H9 (cell line): ENCODE results near the gene CENPO. TPM values are rescaled to one million over a fixed set of nuclear protein-coding genes. Genes with fewer than 3 reads are reported as not detected.

ENCODE experiments used
- DNase-seq: peaks from one replicate; pipeline ENCODE4 v3.0.0-alpha.2; 2017
- H2AFZ ChIP-seq: one replicate; pipeline ENCODE4 v1.6.1; 2013; ENCODE audit warnings: mild to moderate bottlenecking, low read length, control low read depth, moderate library complexity
- H2AK5ac ChIP-seq: 2 replicates; pipeline ENCODE4 v1.6.1; 2013; ENCODE audit warnings: low read length, control low read depth, mixed read lengths; ENCODE audit not compliant: insufficient read length
- H2BK120ac ChIP-seq: one replicate; pipeline ENCODE4 v1.6.1; 2013; ENCODE audit warnings: low read depth, mild to moderate bottlenecking, low read length, control low read depth, inconsistent platforms; ENCODE audit not compliant: poor library complexity, severe bottlenecking
- H2BK12ac ChIP-seq: 2 replicates; pipeline ENCODE4 v1.6.1; 2013; ENCODE audit warnings: low read length, control low read depth, mixed read lengths, low read depth; ENCODE audit not compliant: insufficient read length
- H2BK15ac ChIP-seq: 2 replicates; pipeline ENCODE4 v1.6.1; 2013; ENCODE audit warnings: low read depth, low read length, control low read depth
- H2BK20ac ChIP-seq: one replicate; pipeline ENCODE4 v1.6.1; 2013; ENCODE audit warnings: low read depth, mild to moderate bottlenecking, low read length, control low read depth, inconsistent platforms; ENCODE audit not compliant: poor library complexity, severe bottlenecking
- H2BK5ac ChIP-seq: 2 replicates; pipeline ENCODE4 v1.6.1; 2013; ENCODE audit warnings: low read length, control low read depth, mixed read lengths; ENCODE audit not compliant: insufficient read length
- H3K14ac ChIP-seq: 2 replicates; pipeline ENCODE4 v1.6.1; 2013; ENCODE audit warnings: low read length, control low read depth; ENCODE audit not compliant: insufficient read depth
- H3K18ac ChIP-seq: 2 replicates; pipeline ENCODE4 v1.6.1; 2013; ENCODE audit warnings: low read depth, mild to moderate bottlenecking, mixed read lengths, low read length, control low read depth; ENCODE audit not compliant: insufficient read length
- H3K23ac ChIP-seq: 2 replicates; pipeline ENCODE4 v1.6.1; 2013; ENCODE audit warnings: low read length, control low read depth, mixed read lengths, low read depth; ENCODE audit not compliant: insufficient read length
- H3K23me2 ChIP-seq: 2 replicates; pipeline ENCODE4 v1.6.1; 2013; ENCODE audit warnings: low read depth, mild to moderate bottlenecking, mixed read lengths, low read length, control low read depth; ENCODE audit not compliant: insufficient read length, poor library complexity, severe bottlenecking
- H3K27ac ChIP-seq: 2 replicates; pipeline ENCODE4 v1.5.1; 2013; ENCODE audit warnings: low read length, control low read depth, mixed read lengths, low read depth; ENCODE audit not compliant: insufficient read length
- H3K27me3 ChIP-seq: 2 replicates; pipeline ENCODE4 v1.6.1; 2013; ENCODE audit warnings: low read length, control low read depth, inconsistent platforms; ENCODE audit not compliant: insufficient read depth
- H3K4ac ChIP-seq: 2 replicates; pipeline ENCODE4 v1.6.1; 2013; ENCODE audit warnings: low read depth, mild to moderate bottlenecking, control low read depth, inconsistent platforms, low read length, moderate library complexity
- H3K4me1 ChIP-seq: 2 replicates; pipeline ENCODE4 v1.6.1; 2013; ENCODE audit warnings: low read length, control low read depth, inconsistent platforms; ENCODE audit not compliant: insufficient read depth
- H3K4me2 ChIP-seq: 2 replicates; pipeline ENCODE4 v1.6.1; 2013; ENCODE audit warnings: low read length, control low read depth, mixed read lengths; ENCODE audit not compliant: insufficient read length, insufficient read depth
- H3K56ac ChIP-seq: 2 replicates; pipeline ENCODE4 v1.6.1; 2013; ENCODE audit warnings: low read depth, mild to moderate bottlenecking, mixed read lengths, low read length, control low read depth; ENCODE audit not compliant: insufficient read length
- H3K79me1 ChIP-seq: 2 replicates; pipeline ENCODE4 v1.6.1; 2013; ENCODE audit warnings: low read depth, mild to moderate bottlenecking, moderate library complexity, low read length, control low read depth, inconsistent platforms; ENCODE audit not compliant: insufficient read depth, poor library complexity, severe bottlenecking
- H3K79me2 ChIP-seq: 2 replicates; pipeline ENCODE4 v1.6.1; 2013; ENCODE audit warnings: low read length, control low read depth, inconsistent platforms; ENCODE audit not compliant: insufficient read depth
- H3K9ac ChIP-seq: 2 replicates; pipeline ENCODE4 v1.6.1; 2013; ENCODE audit warnings: low read length, control low read depth, mixed read lengths; ENCODE audit not compliant: insufficient read length; ENCODE audit errors: extremely low read depth
- H3K9me3 ChIP-seq: one replicate; pipeline ENCODE4 v1.6.1; 2013; ENCODE audit warnings: low read depth, low read length, inconsistent platforms; ENCODE audit not compliant: control insufficient read depth
- H3T11ph ChIP-seq: one replicate; pipeline ENCODE4 v1.6.1; 2013; ENCODE audit warnings: mild to moderate bottlenecking, low read length, control low read depth, inconsistent platforms
- H4K20me1 ChIP-seq: one replicate; pipeline ENCODE4 v1.6.1; 2013; ENCODE audit not compliant: control insufficient read depth, insufficient read length, insufficient read depth
- H4K5ac ChIP-seq: 2 replicates; pipeline ENCODE4 v1.6.1; 2013; ENCODE audit warnings: low read depth, mild to moderate bottlenecking, mixed read lengths, low read length, control low read depth; ENCODE audit not compliant: insufficient read length
- H4K8ac ChIP-seq: replicated peaks from 2 replicates; pipeline ENCODE4 v1.6.1; 2013; ENCODE audit warnings: low read length, control low read depth, mixed read lengths, low read depth; ENCODE audit not compliant: insufficient read length
- H4K91ac ChIP-seq: 2 replicates; pipeline ENCODE4 v1.6.1; 2013; ENCODE audit warnings: low read depth, mild to moderate bottlenecking, moderate library complexity, mixed read lengths, low read length, control low read depth; ENCODE audit not compliant: insufficient read length
- H3K27ac Mint-ChIP-seq, 3 experiments: 2 replicates in 2 of 3; 3 replicates in 1 of 3; pipeline ENCODE4 v1.8.0; 2020 to 2021; ENCODE audit warnings: mixed read lengths in 3 of 3, mild to moderate bottlenecking in 1 of 3, moderate library complexity in 1 of 3
- H3K27me3 Mint-ChIP-seq: 2 replicates; pipeline ENCODE4 v1.8.0; 2021; ENCODE audit warnings: low read depth, mild to moderate bottlenecking, moderate library complexity, mixed read lengths
- H3K36me3 Mint-ChIP-seq, 3 experiments: 2 replicates in 2 of 3; 3 replicates in 1 of 3; pipeline ENCODE4 v1.8.0; 2020 to 2021; ENCODE audit warnings: low read depth in 3 of 3, mixed read lengths in 3 of 3; ENCODE audit not compliant: insufficient read depth in 1 of 3
- H3K4me1 Mint-ChIP-seq, 2 experiments: 2 replicates each; pipeline ENCODE4 v1.8.0; 2020; ENCODE audit warnings: mixed read lengths in 2 of 2
- H3K4me3 Mint-ChIP-seq, 2 experiments: 2 replicates in 1 of 2; 3 replicates in 1 of 2; pipeline ENCODE4 v1.8.0; 2020 to 2021; ENCODE audit warnings: mild to moderate bottlenecking in 2 of 2, mixed read lengths in 2 of 2, moderate library complexity in 1 of 2
- H3K9me3 Mint-ChIP-seq, 2 experiments: 2 replicates in 1 of 2; 3 replicates in 1 of 2; pipeline ENCODE4 v1.8.0; 2020; ENCODE audit warnings: mild to moderate bottlenecking in 2 of 2, mixed read lengths in 2 of 2, moderate library complexity in 1 of 2
- CTCF ChIP-seq: fragments of 200-600 bp; sonication (generic); conservative IDR thresholded peaks from 3 replicates; pipeline ENCODE4 v1.8.0; 2021; ENCODE audit warnings: antibody characterized with exemption, mild to moderate bottlenecking
- WGBS: extraction: QIAGEN DNeasy Blood & Tissue Kit; methylation state at CpG from one replicate; pipeline ENCODE4 v1.1.7; 2013; ENCODE audit warnings: missing lambda C conversion rate, low lambda C conversion rate, mixed read lengths; ENCODE audit not compliant: insufficient read length; ENCODE audit errors: extremely low coverage; 5-methylcytosine and 5-hydroxymethylcytosine counted together
- total RNA-seq: library from RNA; stranded (reverse); gene quantifications from 2 replicates; pipeline ENCODE4 v1.2.1, GENCODE V29; 2021

The CENPO gene
- total RNA-seq, 1 experiment from 2014 or later, result 49.5 TPM

- no CpG with 5 or more reads among the region's 7 CpGs for WGBS
- H3K14ac ChIP-seq, result no peak overlapping the region; the same call in 1 of the 2 replicates
- H2BK120ac ChIP-seq, result no peak overlapping the region
- Mint-ChIP-seq H3K27me3 (no peaks in the 10 kb centered on the region), H3K9me3 (peaks cover 24% of the 10 kb centered on the region in 2 experiments), H3K27ac (no peak overlapping the region), H3K4me3 (no peak overlapping the region), H3K36me3 (peaks cover 20 to 28% (median 24%) of the 10 kb centered on the region in 3 experiments; a peak in 6 of 7 replicates), H3K4me1 (no peaks in the 10 kb centered on the region)
- no peak overlapping the region for H2AK5ac ChIP-seq
- no peak overlapping the region for H2BK15ac ChIP-seq
- no peak overlapping the region for H4K5ac ChIP-seq
- H3K27ac ChIP-seq, result no peak overlapping the region
- no peak overlapping the region for H3K56ac ChIP-seq
- no peak overlapping the region for H3K9ac ChIP-seq
- no peaks in the 10 kb centered on the region for H3K79me1 ChIP-seq
- TF ChIP-seq CTCF, result no peak
- no peak for DNase-seq
- no peak overlapping the region for H2BK12ac ChIP-seq
- H2BK5ac ChIP-seq, result no peak overlapping the region
- no peaks in the 10 kb centered on the region for H3K79me2 ChIP-seq
- H4K91ac ChIP-seq, result no peak overlapping the region
- no peak overlapping the region for H3K23ac ChIP-seq
- no peaks in the 10 kb centered on the region for H3K4me1 ChIP-seq
- no peaks in the 10 kb centered on the region for H3K27me3 ChIP-seq
- no peaks in the 10 kb centered on the region for H3K23me2 ChIP-seq
- H3K4me2 ChIP-seq, result no peak overlapping the region
- H3T11ph ChIP-seq, result no peak overlapping the region
- H3K9me3 ChIP-seq, result peaks cover 8% of the 10 kb centered on the region
- H2AFZ ChIP-seq, result no peak overlapping the region
- no peaks in the 10 kb centered on the region for H4K20me1 ChIP-seq
- no peak overlapping the region for H3K18ac ChIP-seq
- no peak overlapping the region for H2BK20ac ChIP-seq
- no peak overlapping the region for H4K8ac ChIP-seq
- H3K4ac ChIP-seq, result no peak overlapping the region
Observed at GRCh38 chr2:24850944-24851343, 57.7 kb downstream of the CENPO start.
